OCI-LY3 (cell line): Measurements from ENCODE around the gene MSI2.

Experiments
- CTCF ChIP-seq: fragments of 200-600, 300-600 bp; sonication (generic); IDR thresholded peaks from 2 replicates; pipeline ENCODE4 v1.5.1; 2014; ENCODE audit warnings: antibody characterized with exemption, low read length, low read depth
- EZH2phosphoT487 ChIP-seq: fragments of 200-600 bp; shearing (Covaris generic); IDR thresholded peaks from 2 replicates; pipeline ENCODE4 v1.6.1; 2018; ENCODE audit warnings: antibody characterized with exemption, mixed run types, low read depth

GRCh38 chr17:57418463-57419246 is 162.3 kb downstream of the MSI2 start:
- TF ChIP-seq CTCF (no peak), EZH2phosphoT487 (no peak)
